ENCODE results near the gene HIVEP3.

The HIVEP3 gene

GRCh38 chr1:41874151-41874719 lies 44.5 kb downstream of the HIVEP3 start:
- no peak for DNase-seq (ENCODE audit: low read depth in 2 of 2)

- DNase-seq (ENCODE audit: low read depth in 2 of 2) = no peak
Measured at GRCh38 chr1:41872074-41872473, 46.6 kb downstream of the HIVEP3 start.

- DNase-seq (ENCODE audit: low read depth in 2 of 2) = no peak
Measured at GRCh38 chr1:41870076-41870562, 48.6 kb downstream of the HIVEP3 start.

- DNase-seq (ENCODE audit: low read depth in 2 of 2) = peak; percentile 8 to 28
Measured at GRCh38 chr1:41868241-41868998, 50.3 kb downstream of the HIVEP3 start.

- DNase-seq (ENCODE audit: low read depth in 2 of 2) = no peak
Measured at GRCh38 chr1:41866285-41866684, 52.4 kb downstream of the HIVEP3 start.

- DNase-seq (ENCODE audit: low read depth in 2 of 2) = no peak
Measured at GRCh38 chr1:41864471-41865040, 54.2 kb downstream of the HIVEP3 start.

GRCh38 chr1:41863718-41864117 lies 55.0 kb downstream of the HIVEP3 start:
- DNase-seq (ENCODE audit: low read depth in 2 of 2) = no peak

GRCh38 chr1:41862384-41863221 lies 56.1 kb downstream of the HIVEP3 start:
- DNase-seq (ENCODE audit: low read depth in 2 of 2) = peak; percentile 34 to 60

GRCh38 chr1:41861535-41862383 lies 57.0 kb downstream of the HIVEP3 start:
- DNase-seq (ENCODE audit: low read depth in 2 of 2) = no peak

GRCh38 chr1:41860771-41861170 lies 58.0 kb downstream of the HIVEP3 start:
- DNase-seq (ENCODE audit: low read depth in 2 of 2) = no peak

- DNase-seq (ENCODE audit: low read depth in 2 of 2) = no peak
Measured at GRCh38 chr1:41860214-41860613, 58.5 kb downstream of the HIVEP3 start.

- DNase-seq (ENCODE audit: low read depth in 2 of 2) = no peak
Measured at GRCh38 chr1:41859686-41860085, 59.0 kb downstream of the HIVEP3 start.

GRCh38 chr1:41856944-41857285 lies 61.8 kb downstream of the HIVEP3 start:
- DNase-seq (ENCODE audit: low read depth in 2 of 2) = no peak

GRCh38 chr1:41856151-41856943 lies 62.4 kb downstream of the HIVEP3 start:
- DNase-seq (ENCODE audit: low read depth in 2 of 2) = no peak

- no peak for DNase-seq (ENCODE audit: low read depth in 2 of 2)
Measured at GRCh38 chr1:41855713-41856112, 63.0 kb downstream of the HIVEP3 start.

- no peak for DNase-seq (ENCODE audit: low read depth in 2 of 2)
Measured at GRCh38 chr1:41853907-41854306, 64.8 kb downstream of the HIVEP3 start.

GRCh38 chr1:41852091-41852490 lies 66.6 kb downstream of the HIVEP3 start:
- DNase-seq (ENCODE audit: low read depth in 2 of 2) = no peak

GRCh38 chr1:41851589-41851988 lies 67.1 kb downstream of the HIVEP3 start:
- no peak for DNase-seq (ENCODE audit: low read depth in 2 of 2)

- DNase-seq (ENCODE audit: low read depth in 2 of 2) = no peak
Measured at GRCh38 chr1:41850029-41850428, 68.7 kb downstream of the HIVEP3 start.

- DNase-seq (ENCODE audit: low read depth in 2 of 2) = no peak
Measured at GRCh38 chr1:41849211-41849759, 69.4 kb downstream of the HIVEP3 start.
